ENCODE measurements around the gene HPSE2. TPM values are rescaled to one million over a fixed set of nuclear protein-coding genes. Genes with fewer than 3 reads are reported as not detected.

Gene HPSE2
- total RNA-seq, 1 experiment from 2014 or later: 0.20 TPM

GRCh38 chr10:98924526-98924925 is 311.1 kb downstream of the HPSE2 start:
- Histone ChIP-seq H3K79me1 (ENCODE audit: insufficient read depth, low read depth, low read length, poor library complexity, severe bottlenecking) (no peaks in the 10 kb centered on the region), H3K23me2 (ENCODE audit: insufficient read length, low read depth, low read length, poor library complexity, severe bottlenecking) (no peaks in the 10 kb centered on the region), H2AK5ac (ENCODE audit: insufficient read length, low read length) (no peak overlapping the region), H3K4me2 (ENCODE audit: insufficient read depth, insufficient read length, low read length) (no peak overlapping the region), H4K5ac (ENCODE audit: insufficient read length, low read depth, low read length) (no peak overlapping the region), H4K20me1 (ENCODE audit: control insufficient read depth, insufficient read depth, insufficient read length) (no peaks in the 10 kb centered on the region), H3K4me1 (ENCODE audit: insufficient read depth, low read length) (no peaks in the 10 kb centered on the region), H3K27ac (ENCODE audit: insufficient read length, low read depth, low read length) (no peak overlapping the region), H3K79me2 (ENCODE audit: insufficient read depth, low read length) (no peaks in the 10 kb centered on the region), H2BK12ac (ENCODE audit: insufficient read length, low read depth, low read length) (no peak overlapping the region), H3K14ac (ENCODE audit: insufficient read depth, low read length) (no peak overlapping the region), H3T11ph (ENCODE audit: low read length) (no peak overlapping the region), H3K18ac (ENCODE audit: insufficient read length, low read depth, low read length) (no peak overlapping the region), H3K9ac (ENCODE audit: extremely low read depth, insufficient read length, low read length) (no peak overlapping the region), H3K23ac (ENCODE audit: insufficient read length, low read depth, low read length) (no peak overlapping the region), H2BK5ac (ENCODE audit: insufficient read length, low read length) (no peak overlapping the region), H3K4ac (ENCODE audit: low read depth, low read length) (no peak overlapping the region), H2BK15ac (ENCODE audit: low read depth, low read length) (no peak overlapping the region), H3K27me3 (ENCODE audit: insufficient read depth, low read length) (no peaks in the 10 kb centered on the region), H2AFZ (ENCODE audit: low read length) (no peak overlapping the region), H2BK120ac (ENCODE audit: low read depth, low read length, poor library complexity, severe bottlenecking) (no peak overlapping the region), H3K56ac (ENCODE audit: insufficient read length, low read depth, low read length) (no peak overlapping the region), H3K9me3 (ENCODE audit: control insufficient read depth, low read depth, low read length) (no peaks in the 10 kb centered on the region), H4K8ac (replicated peaks; ENCODE audit: insufficient read length, low read depth, low read length) (no peak overlapping the region), H4K91ac (ENCODE audit: insufficient read length, low read depth, low read length) (no peak overlapping the region), H2BK20ac (ENCODE audit: low read depth, low read length, poor library complexity, severe bottlenecking) (no peak overlapping the region)
- TF ChIP-seq CTCF (conservative IDR thresholded peaks at IDR 0.05): no peak
- DNase-seq: no peak
- Mint-ChIP-seq H3K27me3 (ENCODE audit: low read depth) (peaks cover 1% of the 10 kb centered on the region; the same call in 1 of the 2 replicates), H3K9me3 (peaks cover 0 to 2% of the 10 kb centered on the region in 2 experiments; a peak in 2 of 5 replicates), H3K4me3 (no peak overlapping the region), H3K4me1 (no peaks in the 10 kb centered on the region), H3K27ac (no peak overlapping the region), H3K36me3 (ENCODE audit: insufficient read depth in 1 of 3, low read depth in 3 of 3) (no peaks in the 10 kb centered on the region)
- no CpG with 5 or more reads among the region's 1 CpG for WGBS (ENCODE audit: extremely low coverage, insufficient read length, low lambda C conversion rate)
